SK-N-SH treated with all-trans-retinoic acid at 6 μM for 48 hours (cell line): ENCODE results near the gene PIEZO1.

Experiments
- ATAC-seq: fragments of 200-7000 bp; cut with Tn5 transposase; 3 replicates; pipeline ENCODE4 v1.9.1; 2020; ENCODE audit warnings: mild to moderate bottlenecking, moderate library complexity
- ARNTL ChIP-seq: fragments of 450-650 bp; formaldehyde crosslinking; IDR thresholded peaks from 2 replicates; pipeline ENCODE4 v1.5.0; 2020; ENCODE audit warnings: low read depth, mild to moderate bottlenecking, moderate library complexity, borderline replicate concordance
- BACH2 ChIP-seq: fragments of 250-450 bp; sonication (Bioruptor Pico); IDR thresholded peaks from 2 replicates; pipeline ENCODE4 v1.9.0; 2021; ENCODE audit warnings: mild to moderate bottlenecking, borderline replicate concordance
- CSDC2 ChIP-seq: fragments of 250-450 bp; sonication (Bioruptor Pico); IDR thresholded peaks from 2 replicates; pipeline ENCODE4 v1.5.0; 2020; ENCODE audit warnings: mild to moderate bottlenecking, moderate library complexity
- ESRRG ChIP-seq: fragments of 250-450 bp; sonication (Bioruptor Pico); IDR thresholded peaks from 2 replicates; pipeline ENCODE4 v1.6.1; 2021; ENCODE audit warnings: mild to moderate bottlenecking
- GLIS3 ChIP-seq: fragments of 250-450 bp; sonication (Bioruptor Pico); IDR thresholded peaks from 2 replicates; pipeline ENCODE4 v1.5.0; 2020; ENCODE audit warnings: mild to moderate bottlenecking, moderate library complexity
- ISL1 ChIP-seq: fragments of 250-450 bp; sonication (Bioruptor Pico); IDR thresholded peaks from 2 replicates; pipeline ENCODE4 v2.1.2; 2022; ENCODE audit warnings: mild to moderate bottlenecking, moderate library complexity
- OSR1 ChIP-seq: fragments of 250-450 bp; sonication (Bioruptor Pico); IDR thresholded peaks from 2 replicates; pipeline ENCODE4 v1.8.0; 2022; ENCODE audit warnings: moderate library complexity, mild to moderate bottlenecking, inconsistent platforms
- PPARA ChIP-seq: fragments of 250-450 bp; sonication (Bioruptor Pico); IDR thresholded peaks from 2 replicates; pipeline ENCODE4 v1.5.0; 2020; ENCODE audit warnings: mild to moderate bottlenecking, borderline replicate concordance
- SNAI2 ChIP-seq: fragments of 250-450 bp; sonication (Bioruptor Pico); IDR thresholded peaks from 2 replicates; pipeline ENCODE4 v1.5.0; 2020; ENCODE audit warnings: mild to moderate bottlenecking, moderate library complexity
- TCF4 ChIP-seq: fragments of 250-450 bp; sonication (Bioruptor Pico); IDR thresholded peaks from 2 replicates; pipeline ENCODE4 v1.8.0; 2021; ENCODE audit warnings: mild to moderate bottlenecking, moderate library complexity, borderline replicate concordance
- TOX ChIP-seq: fragments of 250-450 bp; sonication (Bioruptor Pico); IDR thresholded peaks from 2 replicates; pipeline ENCODE4 v1.8.0; 2021; ENCODE audit warnings: mild to moderate bottlenecking, moderate library complexity, borderline replicate concordance
- ZC3H10 ChIP-seq: fragments of 250-450 bp; sonication (Bioruptor Pico); IDR thresholded peaks from 2 replicates; pipeline ENCODE4 v1.5.1; 2021; ENCODE audit warnings: mild to moderate bottlenecking, moderate library complexity
- ZFP3 ChIP-seq: fragments of 250-450 bp; sonication (Bioruptor Pico); IDR thresholded peaks from 2 replicates; pipeline ENCODE4 v1.5.0; 2020; ENCODE audit warnings: mild to moderate bottlenecking, moderate library complexity
- ZFP30 ChIP-seq: fragments of 450-650 bp; formaldehyde crosslinking; IDR thresholded peaks from 2 replicates; pipeline ENCODE4 v1.5.0; 2022; ENCODE audit warnings: mild to moderate bottlenecking, moderate library complexity
- ZNF565 ChIP-seq: fragments of 450-650 bp; formaldehyde crosslinking; conservative IDR thresholded peaks from 2 replicates; pipeline ENCODE4 v1.5.0; 2020; ENCODE audit warnings: low read depth, mild to moderate bottlenecking, moderate library complexity
- ZNF70 ChIP-seq: fragments of 450-650 bp; formaldehyde crosslinking; IDR thresholded peaks from 2 replicates; pipeline ENCODE4 v1.5.0; 2020; ENCODE audit warnings: mild to moderate bottlenecking, moderate library complexity
- ZNF8 ChIP-seq: fragments of 450-650 bp; formaldehyde crosslinking; IDR thresholded peaks from 2 replicates; pipeline ENCODE4 v1.5.0; 2020; ENCODE audit warnings: mild to moderate bottlenecking, moderate library complexity
- TF ChIP-seq, protein P1 (sequence below): fragments of 250-450 bp; sonication (Bioruptor Pico); IDR thresholded peaks from 2 replicates; pipeline ENCODE4 v1.5.1; 2021; ENCODE audit warnings: mild to moderate bottlenecking, moderate library complexity
- TF ChIP-seq, protein P2 (sequence below): fragments of 250-450 bp; sonication (Bioruptor Pico); IDR thresholded peaks from 2 replicates; pipeline ENCODE4 v1.5.1; 2020; ENCODE audit warnings: low read depth, mild to moderate bottlenecking, moderate library complexity
- TF ChIP-seq, protein P3 (sequence below): fragments of 250-450 bp; sonication (Bioruptor Pico); IDR thresholded peaks from 2 replicates; pipeline ENCODE4 v1.8.0; 2020; ENCODE audit warnings: mild to moderate bottlenecking, moderate library complexity, borderline replicate concordance
- TF ChIP-seq, protein P4 (sequence below): fragments of 250-450 bp; sonication (Bioruptor Pico); IDR thresholded peaks from 2 replicates; pipeline ENCODE4 v1.5.0; 2020; ENCODE audit warnings: mild to moderate bottlenecking, moderate library complexity

PIEZO1 gene

DNA sequence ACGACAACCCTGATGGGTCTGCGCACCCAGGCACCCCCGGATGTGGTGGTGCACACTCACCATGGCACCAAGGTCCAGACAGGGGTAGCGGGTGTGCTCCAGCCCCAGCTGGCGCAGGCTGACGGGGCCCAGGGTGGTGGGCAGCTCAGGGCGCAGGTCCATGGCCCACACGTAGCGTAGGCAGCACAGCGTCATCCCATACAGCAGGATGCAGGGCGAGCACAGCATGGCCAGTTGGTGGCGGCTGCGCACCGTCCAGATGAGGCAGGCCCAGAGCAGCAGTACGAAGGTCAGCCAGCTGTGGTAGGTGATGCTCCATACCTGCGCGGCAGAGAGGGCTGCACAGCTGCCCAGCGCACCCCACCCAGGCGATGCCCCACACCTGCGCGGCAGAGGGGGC lies 48.9 kb downstream of the PIEZO1 start:
- no peak for TF ChIP-seq TCF4 (CRISPR knock-in tag)
- TF ChIP-seq ZC3H10: no peak
- TF ChIP-seq ZNF70 (CRISPR knock-in tag): no peak
- TF ChIP-seq ZFP3: no peak
- TF ChIP-seq TOX (CRISPR knock-in tag): no peak
- TF ChIP-seq GLIS3 (CRISPR knock-in tag): no peak
- TF ChIP-seq, protein P1, sequence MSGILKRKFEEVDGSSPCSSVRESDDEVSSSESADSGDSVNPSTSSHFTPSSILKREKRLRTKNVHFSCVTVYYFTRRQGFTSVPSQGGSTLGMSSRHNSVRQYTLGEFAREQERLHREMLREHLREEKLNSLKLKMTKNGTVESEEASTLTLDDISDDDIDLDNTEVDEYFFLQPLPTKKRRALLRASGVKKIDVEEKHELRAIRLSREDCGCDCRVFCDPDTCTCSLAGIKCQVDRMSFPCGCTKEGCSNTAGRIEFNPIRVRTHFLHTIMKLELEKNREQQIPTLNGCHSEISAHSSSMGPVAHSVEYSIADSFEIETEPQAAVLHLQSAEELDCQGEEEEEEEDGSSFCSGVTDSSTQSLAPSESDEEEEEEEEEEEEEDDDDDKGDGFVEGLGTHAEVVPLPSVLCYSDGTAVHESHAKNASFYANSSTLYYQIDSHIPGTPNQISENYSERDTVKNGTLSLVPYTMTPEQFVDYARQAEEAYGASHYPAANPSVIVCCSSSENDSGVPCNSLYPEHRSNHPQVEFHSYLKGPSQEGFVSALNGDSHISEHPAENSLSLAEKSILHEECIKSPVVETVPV (CRISPR knock-in tag): no peak
- no peak for TF ChIP-seq ISL1 (CRISPR knock-in tag)
- TF ChIP-seq ZFP30 (CRISPR knock-in tag): no peak
- TF ChIP-seq, protein P2, sequence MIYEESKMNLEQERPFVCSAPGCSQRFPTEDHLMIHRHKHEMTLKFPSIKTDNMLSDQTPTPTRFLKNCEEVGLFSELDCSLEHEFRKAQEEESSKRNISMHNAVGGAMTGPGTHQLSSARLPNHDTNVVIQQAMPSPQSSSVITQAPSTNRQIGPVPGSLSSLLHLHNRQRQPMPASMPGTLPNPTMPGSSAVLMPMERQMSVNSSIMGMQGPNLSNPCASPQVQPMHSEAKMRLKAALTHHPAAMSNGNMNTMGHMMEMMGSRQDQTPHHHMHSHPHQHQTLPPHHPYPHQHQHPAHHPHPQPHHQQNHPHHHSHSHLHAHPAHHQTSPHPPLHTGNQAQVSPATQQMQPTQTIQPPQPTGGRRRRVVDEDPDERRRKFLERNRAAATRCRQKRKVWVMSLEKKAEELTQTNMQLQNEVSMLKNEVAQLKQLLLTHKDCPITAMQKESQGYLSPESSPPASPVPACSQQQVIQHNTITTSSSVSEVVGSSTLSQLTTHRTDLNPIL: no peak
- TF ChIP-seq ZNF8 (CRISPR knock-in tag): no peak
- no peak for TF ChIP-seq CSDC2 (CRISPR knock-in tag)
- TF ChIP-seq, protein P3, sequence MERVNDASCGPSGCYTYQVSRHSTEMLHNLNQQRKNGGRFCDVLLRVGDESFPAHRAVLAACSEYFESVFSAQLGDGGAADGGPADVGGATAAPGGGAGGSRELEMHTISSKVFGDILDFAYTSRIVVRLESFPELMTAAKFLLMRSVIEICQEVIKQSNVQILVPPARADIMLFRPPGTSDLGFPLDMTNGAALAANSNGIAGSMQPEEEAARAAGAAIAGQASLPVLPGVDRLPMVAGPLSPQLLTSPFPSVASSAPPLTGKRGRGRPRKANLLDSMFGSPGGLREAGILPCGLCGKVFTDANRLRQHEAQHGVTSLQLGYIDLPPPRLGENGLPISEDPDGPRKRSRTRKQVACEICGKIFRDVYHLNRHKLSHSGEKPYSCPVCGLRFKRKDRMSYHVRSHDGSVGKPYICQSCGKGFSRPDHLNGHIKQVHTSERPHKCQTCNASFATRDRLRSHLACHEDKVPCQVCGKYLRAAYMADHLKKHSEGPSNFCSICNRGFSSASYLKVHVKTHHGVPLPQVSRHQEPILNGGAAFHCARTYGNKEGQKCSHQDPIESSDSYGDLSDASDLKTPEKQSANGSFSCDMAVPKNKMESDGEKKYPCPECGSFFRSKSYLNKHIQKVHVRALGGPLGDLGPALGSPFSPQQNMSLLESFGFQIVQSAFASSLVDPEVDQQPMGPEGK (CRISPR knock-in tag): no peak
- TF ChIP-seq ZNF565 (CRISPR knock-in tag): no peak
- TF ChIP-seq SNAI2 (CRISPR knock-in tag): no peak
- no peak for TF ChIP-seq OSR1 (CRISPR knock-in tag)
- no peak for TF ChIP-seq ARNTL
- TF ChIP-seq BACH2 (CRISPR knock-in tag): no peak
- TF ChIP-seq, all 23 proteins: peak for 0
- no peak for ATAC-seq

DNA sequence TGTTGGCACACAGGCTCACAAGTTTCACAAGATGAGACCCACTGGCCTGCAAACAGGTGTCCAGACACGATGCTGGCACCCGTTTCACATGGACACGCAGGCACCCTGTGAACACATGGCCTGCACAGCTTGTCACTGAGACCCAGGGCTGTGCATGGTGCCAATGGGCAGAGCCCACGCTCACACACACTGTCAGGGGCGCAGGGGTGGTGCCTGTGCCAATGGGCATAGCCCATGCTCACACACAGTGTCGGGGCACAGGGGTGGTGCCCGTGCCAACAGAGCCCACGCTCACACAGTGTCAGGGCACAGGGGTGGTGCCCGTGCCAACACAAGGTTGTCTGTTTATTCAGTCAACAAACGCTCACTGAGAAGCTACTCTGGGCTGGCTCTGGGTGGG lies 49.4 kb downstream of the PIEZO1 start:
- no peak for ATAC-seq
- TF ChIP-seq ZNF565 (CRISPR knock-in tag): no peak
- no peak for TF ChIP-seq ZC3H10
- TF ChIP-seq ZFP3: no peak
- TF ChIP-seq SNAI2 (CRISPR knock-in tag): no peak
- no peak for TF ChIP-seq OSR1 (CRISPR knock-in tag)
- TF ChIP-seq BACH2 (CRISPR knock-in tag): no peak
- TF ChIP-seq, protein P1 (CRISPR knock-in tag): no peak
- TF ChIP-seq, protein P3 (CRISPR knock-in tag): no peak
- TF ChIP-seq, protein P4, sequence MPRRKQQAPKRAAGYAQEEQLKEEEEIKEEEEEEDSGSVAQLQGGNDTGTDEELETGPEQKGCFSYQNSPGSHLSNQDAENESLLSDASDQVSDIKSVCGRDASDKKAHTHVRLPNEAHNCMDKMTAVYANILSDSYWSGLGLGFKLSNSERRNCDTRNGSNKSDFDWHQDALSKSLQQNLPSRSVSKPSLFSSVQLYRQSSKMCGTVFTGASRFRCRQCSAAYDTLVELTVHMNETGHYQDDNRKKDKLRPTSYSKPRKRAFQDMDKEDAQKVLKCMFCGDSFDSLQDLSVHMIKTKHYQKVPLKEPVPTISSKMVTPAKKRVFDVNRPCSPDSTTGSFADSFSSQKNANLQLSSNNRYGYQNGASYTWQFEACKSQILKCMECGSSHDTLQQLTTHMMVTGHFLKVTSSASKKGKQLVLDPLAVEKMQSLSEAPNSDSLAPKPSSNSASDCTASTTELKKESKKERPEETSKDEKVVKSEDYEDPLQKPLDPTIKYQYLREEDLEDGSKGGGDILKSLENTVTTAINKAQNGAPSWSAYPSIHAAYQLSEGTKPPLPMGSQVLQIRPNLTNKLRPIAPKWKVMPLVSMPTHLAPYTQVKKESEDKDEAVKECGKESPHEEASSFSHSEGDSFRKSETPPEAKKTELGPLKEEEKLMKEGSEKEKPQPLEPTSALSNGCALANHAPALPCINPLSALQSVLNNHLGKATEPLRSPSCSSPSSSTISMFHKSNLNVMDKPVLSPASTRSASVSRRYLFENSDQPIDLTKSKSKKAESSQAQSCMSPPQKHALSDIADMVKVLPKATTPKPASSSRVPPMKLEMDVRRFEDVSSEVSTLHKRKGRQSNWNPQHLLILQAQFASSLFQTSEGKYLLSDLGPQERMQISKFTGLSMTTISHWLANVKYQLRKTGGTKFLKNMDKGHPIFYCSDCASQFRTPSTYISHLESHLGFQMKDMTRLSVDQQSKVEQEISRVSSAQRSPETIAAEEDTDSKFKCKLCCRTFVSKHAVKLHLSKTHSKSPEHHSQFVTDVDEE (CRISPR knock-in tag): no peak

DNA sequence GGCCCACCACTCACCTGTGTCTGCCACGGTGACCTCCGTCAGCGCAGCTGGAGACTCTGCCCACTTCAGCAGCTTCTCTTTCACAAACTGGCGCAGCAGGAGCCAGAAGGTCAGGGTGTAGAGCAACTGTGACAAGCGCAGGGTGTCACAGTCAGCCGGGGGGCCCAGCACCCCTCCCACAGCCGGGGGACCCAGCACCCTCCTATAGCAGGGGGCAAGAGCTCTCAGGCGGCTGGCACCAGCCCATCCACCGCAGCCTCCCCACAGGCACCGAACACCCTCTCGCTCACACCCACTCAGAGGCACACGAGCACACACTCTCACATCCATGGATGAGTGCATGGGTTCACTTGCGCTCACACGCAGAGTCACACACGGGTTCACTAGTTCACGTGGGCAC lies 49.9 kb downstream of the PIEZO1 start:
- ATAC-seq: no peak
- TF ChIP-seq, protein P3 (CRISPR knock-in tag): no peak
- TF ChIP-seq PPARA (CRISPR knock-in tag) (no peak), ZNF8 (CRISPR knock-in tag) (no peak), ZFP30 (CRISPR knock-in tag) (no peak), ZFP3 (no peak), TOX (CRISPR knock-in tag) (no peak), ESRRG (no peak), ZC3H10 (no peak)
- TF ChIP-seq, protein P1 (CRISPR knock-in tag): no peak
